Measurements from ENCODE around the gene CHST3. TPM values are rescaled to one million over a fixed set of nuclear protein-coding genes. Genes with fewer than 3 reads are reported as not detected.

Gene CHST3
- total RNA-seq, 1 donor, result 43.1 TPM

DNA sequence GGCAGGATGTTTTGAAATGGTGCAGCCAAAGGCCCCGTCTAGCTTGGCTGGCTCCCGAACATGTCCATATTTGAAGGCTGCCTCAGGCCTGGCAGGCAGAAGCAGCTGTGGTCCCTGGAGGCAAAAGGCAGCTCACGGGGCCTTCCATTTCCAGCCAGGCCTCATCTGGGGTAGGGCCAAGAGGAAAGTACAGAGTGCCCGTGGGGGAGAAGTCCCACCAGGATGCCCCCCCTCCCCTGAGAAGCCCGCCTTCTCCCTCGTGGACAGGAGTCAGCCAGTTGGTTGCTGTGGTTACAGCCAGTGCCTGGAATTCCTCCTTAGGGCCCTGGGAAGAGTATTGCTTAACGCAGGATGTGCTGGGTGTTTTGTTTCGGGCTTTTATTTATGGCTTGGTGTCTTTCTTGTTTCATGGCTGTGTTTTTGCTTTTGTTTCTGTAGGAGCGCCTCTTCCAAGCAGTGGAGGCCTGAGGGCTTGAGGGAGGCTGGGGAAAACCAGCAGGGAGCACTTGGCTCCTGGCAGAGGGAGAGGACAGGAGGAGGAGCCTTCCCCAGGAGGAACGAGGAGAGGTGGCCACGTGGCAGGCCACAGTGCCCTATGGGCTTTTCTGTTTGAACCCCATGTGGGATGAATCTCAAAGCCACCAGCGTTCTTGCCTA is 45.4 kb downstream of the CHST3 start:
- H3K4me1 ChIP-seq (ENCODE audit: insufficient read depth, low read length), result peaks cover 21% of the 10 kb centered on the region
- H3K36me3 ChIP-seq (ENCODE audit: insufficient read depth, low read length), result peaks cover 41% of the 10 kb centered on the region
- H3K27ac ChIP-seq (ENCODE audit: low read depth, low read length), result peak overlapping the region; percentile 88
- H3K9me3 ChIP-seq (ENCODE audit: low read depth, low read length), result no peaks in the 10 kb centered on the region
- H3K4me3 ChIP-seq (ENCODE audit: insufficient read depth, low read length), result peak overlapping the region; percentile 30
- peaks cover 19% of the 10 kb centered on the region for H4K20me1 ChIP-seq (ENCODE audit: insufficient read depth, low read length)
- peaks cover 54% of the 10 kb centered on the region for H3K79me2 ChIP-seq (ENCODE audit: insufficient read depth, low read length)
- TF ChIP-seq, protein P1, sequence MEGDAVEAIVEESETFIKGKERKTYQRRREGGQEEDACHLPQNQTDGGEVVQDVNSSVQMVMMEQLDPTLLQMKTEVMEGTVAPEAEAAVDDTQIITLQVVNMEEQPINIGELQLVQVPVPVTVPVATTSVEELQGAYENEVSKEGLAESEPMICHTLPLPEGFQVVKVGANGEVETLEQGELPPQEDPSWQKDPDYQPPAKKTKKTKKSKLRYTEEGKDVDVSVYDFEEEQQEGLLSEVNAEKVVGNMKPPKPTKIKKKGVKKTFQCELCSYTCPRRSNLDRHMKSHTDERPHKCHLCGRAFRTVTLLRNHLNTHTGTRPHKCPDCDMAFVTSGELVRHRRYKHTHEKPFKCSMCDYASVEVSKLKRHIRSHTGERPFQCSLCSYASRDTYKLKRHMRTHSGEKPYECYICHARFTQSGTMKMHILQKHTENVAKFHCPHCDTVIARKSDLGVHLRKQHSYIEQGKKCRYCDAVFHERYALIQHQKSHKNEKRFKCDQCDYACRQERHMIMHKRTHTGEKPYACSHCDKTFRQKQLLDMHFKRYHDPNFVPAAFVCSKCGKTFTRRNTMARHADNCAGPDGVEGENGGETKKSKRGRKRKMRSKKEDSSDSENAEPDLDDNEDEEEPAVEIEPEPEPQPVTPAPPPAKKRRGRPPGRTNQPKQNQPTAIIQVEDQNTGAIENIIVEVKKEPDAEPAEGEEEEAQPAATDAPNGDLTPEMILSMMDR (IDR thresholded peaks at IDR 0.05; ENCODE audit: extremely low read depth, low read depth, low read length), result no peak
- H3K4me2 ChIP-seq (ENCODE audit: insufficient read depth, low read length), result peak overlapping the region; percentile 70
- H3K27me3 ChIP-seq (ENCODE audit: insufficient read depth, low read length), result no peaks in the 10 kb centered on the region
- H2AFZ ChIP-seq (ENCODE audit: low read length), result peak overlapping the region; percentile 37
- peak; percentile 99 for DNase-seq (ENCODE audit: insufficient read length, low spot score, missing footprints)

DNA sequence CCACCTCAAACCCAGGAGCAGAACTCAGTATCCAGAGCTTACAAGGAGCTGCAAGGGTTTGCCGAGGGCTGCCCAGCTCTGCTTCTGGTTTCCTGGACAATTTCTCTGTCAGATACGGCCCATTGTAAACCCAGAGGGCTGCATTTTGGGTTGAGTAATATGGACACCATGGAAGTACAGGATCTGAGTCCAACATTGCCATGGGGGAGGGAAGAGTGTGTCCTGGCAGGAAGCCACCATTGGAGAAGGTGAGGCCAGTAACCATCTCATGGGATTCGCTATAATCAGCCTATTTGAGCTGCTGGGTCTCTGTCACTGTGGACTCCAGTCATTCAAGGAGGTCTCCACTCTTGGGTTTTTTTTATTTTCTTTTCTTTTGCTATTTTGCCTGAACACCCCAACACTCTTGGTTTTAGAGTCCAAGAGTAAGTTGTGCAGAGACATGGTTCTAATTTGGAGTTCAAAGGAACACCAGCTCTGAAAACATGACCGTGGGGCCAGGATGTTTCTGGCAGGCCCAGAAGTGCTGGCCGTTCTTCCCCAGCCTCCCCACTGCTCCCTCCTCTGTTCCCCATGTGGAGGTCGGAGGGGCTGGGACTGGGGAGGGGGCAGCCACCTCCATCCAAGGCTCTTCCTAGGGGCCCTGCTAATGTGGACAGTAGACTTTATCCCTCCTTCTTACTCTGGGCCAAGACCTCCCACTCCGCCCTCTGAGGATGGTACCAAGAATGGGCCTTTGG is 46.2 kb downstream of the CHST3 start:
- peak overlapping the region; percentile 88 for H3K27ac ChIP-seq (ENCODE audit: low read depth, low read length)
- no peaks in the 10 kb centered on the region for H3K27me3 ChIP-seq (ENCODE audit: insufficient read depth, low read length)
- no peak overlapping the region for H2AFZ ChIP-seq (ENCODE audit: low read length)
- H3K9me3 ChIP-seq (ENCODE audit: low read depth, low read length), result no peaks in the 10 kb centered on the region
- peaks cover 45% of the 10 kb centered on the region for H3K79me2 ChIP-seq (ENCODE audit: insufficient read depth, low read length)
- H4K20me1 ChIP-seq (ENCODE audit: insufficient read depth, low read length), result peaks cover 19% of the 10 kb centered on the region
- peak; percentile 3 for DNase-seq (ENCODE audit: insufficient read length, low spot score, missing footprints)
- peaks cover 41% of the 10 kb centered on the region for H3K36me3 ChIP-seq (ENCODE audit: insufficient read depth, low read length)
- peak overlapping the region; percentile 70 for H3K4me2 ChIP-seq (ENCODE audit: insufficient read depth, low read length)
- TF ChIP-seq, protein P1 (IDR thresholded peaks at IDR 0.05; ENCODE audit: extremely low read depth, low read depth, low read length), result no peak
- H3K4me1 ChIP-seq (ENCODE audit: insufficient read depth, low read length), result peaks cover 21% of the 10 kb centered on the region
- no peak overlapping the region for H3K4me3 ChIP-seq (ENCODE audit: insufficient read depth, low read length)

DNA sequence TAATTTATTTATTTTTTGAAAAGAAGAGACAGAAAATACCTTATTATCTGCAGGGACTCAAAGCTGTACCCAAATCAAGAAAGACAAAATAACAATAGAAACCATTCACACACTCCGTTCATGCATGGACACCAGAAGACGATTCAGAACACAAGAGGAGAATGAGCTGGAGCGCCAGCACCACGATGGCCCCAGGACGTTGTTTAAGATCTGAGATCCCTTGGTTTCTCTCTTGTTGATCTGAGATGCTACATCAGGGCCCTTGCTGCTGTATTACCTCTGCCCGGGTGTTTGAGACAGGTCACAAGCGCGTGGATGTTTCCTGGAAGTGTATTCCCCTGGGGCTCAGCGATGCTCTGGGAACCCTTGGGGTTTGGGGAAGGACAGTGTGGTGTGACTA is 46.8 kb downstream of the CHST3 start:
- no peaks in the 10 kb centered on the region for H3K9me3 ChIP-seq (ENCODE audit: low read depth, low read length)
- no peak overlapping the region for H3K4me3 ChIP-seq (ENCODE audit: insufficient read depth, low read length)
- H3K79me2 ChIP-seq (ENCODE audit: insufficient read depth, low read length), result peaks cover 39% of the 10 kb centered on the region
- H4K20me1 ChIP-seq (ENCODE audit: insufficient read depth, low read length), result peaks cover 13% of the 10 kb centered on the region
- H3K4me1 ChIP-seq (ENCODE audit: insufficient read depth, low read length), result peaks cover 21% of the 10 kb centered on the region
- peaks cover 38% of the 10 kb centered on the region for H3K36me3 ChIP-seq (ENCODE audit: insufficient read depth, low read length)
- peak; percentile 30 for DNase-seq (ENCODE audit: insufficient read length, low spot score, missing footprints)
- H3K27ac ChIP-seq (ENCODE audit: low read depth, low read length), result no peak overlapping the region
- H3K4me2 ChIP-seq (ENCODE audit: insufficient read depth, low read length), result no peak overlapping the region
- H2AFZ ChIP-seq (ENCODE audit: low read length), result no peak overlapping the region
- TF ChIP-seq, protein P1 (IDR thresholded peaks at IDR 0.05; ENCODE audit: extremely low read depth, low read depth, low read length), result no peak
- H3K27me3 ChIP-seq (ENCODE audit: insufficient read depth, low read length), result no peaks in the 10 kb centered on the region

DNA sequence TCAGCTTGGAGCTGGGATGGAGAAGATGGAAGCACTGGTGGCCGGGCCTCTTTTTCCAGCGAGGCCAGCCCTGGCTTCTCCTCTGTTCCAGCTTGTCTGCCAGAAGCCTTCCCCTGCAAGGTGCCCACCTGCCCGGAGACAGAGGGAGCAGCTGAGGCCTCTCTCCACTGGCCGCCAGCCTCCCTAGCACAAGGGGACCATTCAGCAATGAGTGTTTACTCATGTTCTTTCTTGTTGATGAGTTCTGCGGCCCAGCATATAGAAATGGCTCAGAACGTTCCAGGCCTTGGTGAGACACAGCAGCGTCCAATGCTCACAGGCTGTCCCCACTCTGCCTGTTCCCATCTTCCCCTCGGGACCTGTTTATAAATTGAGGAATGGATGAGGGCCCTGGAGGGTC is 47.3 kb downstream of the CHST3 start:
- TF ChIP-seq, protein P1 (IDR thresholded peaks at IDR 0.05; ENCODE audit: extremely low read depth, low read depth, low read length), result no peak
- DNase-seq (ENCODE audit: insufficient read length, low spot score, missing footprints), result peak; percentile 32
- no peak overlapping the region for H2AFZ ChIP-seq (ENCODE audit: low read length)
- H3K27me3 ChIP-seq (ENCODE audit: insufficient read depth, low read length), result no peaks in the 10 kb centered on the region
- no peak overlapping the region for H3K27ac ChIP-seq (ENCODE audit: low read depth, low read length)
- H3K9me3 ChIP-seq (ENCODE audit: low read depth, low read length), result no peaks in the 10 kb centered on the region
- H4K20me1 ChIP-seq (ENCODE audit: insufficient read depth, low read length), result peaks cover 12% of the 10 kb centered on the region
- H3K79me2 ChIP-seq (ENCODE audit: insufficient read depth, low read length), result peaks cover 35% of the 10 kb centered on the region
- H3K4me3 ChIP-seq (ENCODE audit: insufficient read depth, low read length), result no peak overlapping the region
- no peak overlapping the region for H3K4me2 ChIP-seq (ENCODE audit: insufficient read depth, low read length)
- H3K36me3 ChIP-seq (ENCODE audit: insufficient read depth, low read length), result peaks cover 33% of the 10 kb centered on the region
- peaks cover 21% of the 10 kb centered on the region for H3K4me1 ChIP-seq (ENCODE audit: insufficient read depth, low read length)

All from osteoblast (primary cell).